HEK293 (cell line): ENCODE results near the gene TIMM13.

Experiments
- BCL11A ChIP-seq: fragments of 450-650 bp; formaldehyde crosslinking; IDR thresholded peaks from 2 replicates; pipeline ENCODE4 v1.5.1; 2016; ENCODE audit warnings: low read depth, missing biosample characterization, missing genetic modification characterization
- GFI1B ChIP-seq: fragments of 450-650 bp; formaldehyde crosslinking; IDR thresholded peaks from 2 replicates; pipeline ENCODE4 v1.5.1; 2016; ENCODE audit warnings: missing biosample characterization, missing genetic modification characterization
- KLF8 ChIP-seq: fragments of 450-650 bp; formaldehyde crosslinking; IDR thresholded peaks from 2 replicates; pipeline ENCODE4 v1.5.1; 2016; ENCODE audit warnings: missing biosample characterization, missing genetic modification characterization
- ZBTB20 ChIP-seq: fragments of 450-650 bp; formaldehyde crosslinking; IDR thresholded peaks from 2 replicates; pipeline ENCODE4 v1.5.1; 2016; ENCODE audit warnings: missing biosample characterization, missing genetic modification characterization
- ZBTB21 ChIP-seq: fragments of 450-650 bp; formaldehyde crosslinking; IDR thresholded peaks from 2 replicates; pipeline ENCODE4 v1.5.1; 2017; ENCODE audit warnings: missing biosample characterization, missing genetic modification characterization
- ZBTB7A ChIP-seq: fragments of 450-650 bp; formaldehyde crosslinking; IDR thresholded peaks from 2 replicates; pipeline ENCODE4 v1.5.1; 2016; ENCODE audit warnings: low read depth, missing biosample characterization, missing genetic modification characterization
- ZBTB8A ChIP-seq: fragments of 450-650 bp; formaldehyde crosslinking; IDR thresholded peaks from 2 replicates; pipeline ENCODE4 v1.5.1; 2016; ENCODE audit warnings: missing biosample characterization, missing genetic modification characterization
- ZIC2 ChIP-seq: fragments of 450-650 bp; formaldehyde crosslinking; IDR thresholded peaks from 2 replicates; pipeline ENCODE4 v1.5.1; 2016; ENCODE audit warnings: missing biosample characterization, missing genetic modification characterization
- ZNF146 ChIP-seq: fragments of 450-650 bp; formaldehyde crosslinking; IDR thresholded peaks from 2 replicates; pipeline ENCODE4 v1.5.1; 2016; ENCODE audit warnings: missing biosample characterization, missing genetic modification characterization
- ZNF362 ChIP-seq: fragments of 450-650 bp; formaldehyde crosslinking; IDR thresholded peaks from 2 replicates; pipeline ENCODE4 v1.5.1; 2016; ENCODE audit warnings: missing biosample characterization, missing genetic modification characterization
- ZNF433 ChIP-seq: fragments of 450-650 bp; formaldehyde crosslinking; IDR thresholded peaks from 2 replicates; pipeline ENCODE4 v1.5.1; 2016; ENCODE audit warnings: missing biosample characterization, missing genetic modification characterization, low read depth
- ZNF449 ChIP-seq: fragments of 450-650 bp; formaldehyde crosslinking; IDR thresholded peaks from 2 replicates; pipeline ENCODE4 v1.5.1; 2017; ENCODE audit warnings: missing biosample characterization, mild to moderate bottlenecking, missing genetic modification characterization, moderate library complexity
- ZNF473 ChIP-seq: fragments of 450-650 bp; formaldehyde crosslinking; IDR thresholded peaks from 2 replicates; pipeline ENCODE4 v1.5.1; 2017; ENCODE audit warnings: missing biosample characterization, missing genetic modification characterization
- ZNF488 ChIP-seq: fragments of 450-650 bp; formaldehyde crosslinking; IDR thresholded peaks from 2 replicates; pipeline ENCODE4 v1.5.1; 2016; ENCODE audit warnings: missing biosample characterization, missing genetic modification characterization
- ZNF548 ChIP-seq: fragments of 450-650 bp; formaldehyde crosslinking; IDR thresholded peaks from 2 replicates; pipeline ENCODE4 v1.5.1; 2016; ENCODE audit warnings: missing biosample characterization, missing genetic modification characterization
- ZNF623 ChIP-seq: fragments of 450-650 bp; formaldehyde crosslinking; IDR thresholded peaks from 2 replicates; pipeline ENCODE4 v1.5.1; 2016; ENCODE audit warnings: missing biosample characterization, missing genetic modification characterization
- ZNF677 ChIP-seq: fragments of 450-650 bp; IDR thresholded peaks from 2 replicates; pipeline ENCODE4 v1.5.0; 2018; ENCODE audit warnings: missing biosample characterization, mild to moderate bottlenecking, missing genetic modification characterization, moderate library complexity
- ZNF707 ChIP-seq: fragments of 450-650 bp; formaldehyde crosslinking; IDR thresholded peaks from 2 replicates; pipeline ENCODE4 v1.5.1; 2016; ENCODE audit warnings: missing biosample characterization, missing genetic modification characterization
- ZNF747 ChIP-seq: fragments of 450-650 bp; formaldehyde crosslinking; IDR thresholded peaks from 2 replicates; pipeline ENCODE4 v1.5.1; 2016; ENCODE audit warnings: missing biosample characterization, missing genetic modification characterization
- ZNF777 ChIP-seq: fragments of 450-650 bp; formaldehyde crosslinking; IDR thresholded peaks from 2 replicates; pipeline ENCODE4 v1.5.1; 2017; ENCODE audit warnings: missing biosample characterization, missing genetic modification characterization, borderline replicate concordance
- ZNF843 ChIP-seq: fragments of 450-650 bp; formaldehyde crosslinking; IDR thresholded peaks from 2 replicates; pipeline ENCODE4 v1.5.1; 2016; ENCODE audit warnings: missing biosample characterization, missing genetic modification characterization
- ZXDB ChIP-seq: fragments of 450-650 bp; formaldehyde crosslinking; IDR thresholded peaks from 2 replicates; pipeline ENCODE4 v1.5.1; 2016; ENCODE audit warnings: missing biosample characterization, missing genetic modification characterization
- TF ChIP-seq, protein P1 (sequence below): IDR thresholded peaks from 2 replicates; pipeline ENCODE4 v1.6.1; 2011; ENCODE audit warnings: mild to moderate bottlenecking, low read depth, low read length, borderline replicate concordance
- TF ChIP-seq, protein P2 (sequence below): fragments of 450-650 bp; formaldehyde crosslinking; IDR thresholded peaks from 2 replicates; pipeline ENCODE4 v1.5.1; 2016; ENCODE audit warnings: missing biosample characterization, missing genetic modification characterization
- TF ChIP-seq, protein P3 (sequence below): fragments of 450-650 bp; formaldehyde crosslinking; IDR thresholded peaks from 2 replicates; pipeline ENCODE4 v1.5.1; 2017; ENCODE audit warnings: missing biosample characterization, missing genetic modification characterization
- TF ChIP-seq, protein P4 (sequence below): fragments of 450-650 bp; formaldehyde crosslinking; IDR thresholded peaks from 2 replicates; pipeline ENCODE4 v1.5.1; 2016; ENCODE audit warnings: missing biosample characterization, missing genetic modification characterization
- TF ChIP-seq, protein P5 (sequence below): fragments of 450-650 bp; formaldehyde crosslinking; IDR thresholded peaks from 2 replicates; pipeline ENCODE4 v1.5.1; 2016; ENCODE audit warnings: missing biosample characterization, missing genetic modification characterization
- TF ChIP-seq, protein P6 (sequence below): fragments of 450-650 bp; formaldehyde crosslinking; IDR thresholded peaks from 2 replicates; pipeline ENCODE4 v1.5.1; 2016; ENCODE audit warnings: missing biosample characterization, missing genetic modification characterization

Gene TIMM13

DNA sequence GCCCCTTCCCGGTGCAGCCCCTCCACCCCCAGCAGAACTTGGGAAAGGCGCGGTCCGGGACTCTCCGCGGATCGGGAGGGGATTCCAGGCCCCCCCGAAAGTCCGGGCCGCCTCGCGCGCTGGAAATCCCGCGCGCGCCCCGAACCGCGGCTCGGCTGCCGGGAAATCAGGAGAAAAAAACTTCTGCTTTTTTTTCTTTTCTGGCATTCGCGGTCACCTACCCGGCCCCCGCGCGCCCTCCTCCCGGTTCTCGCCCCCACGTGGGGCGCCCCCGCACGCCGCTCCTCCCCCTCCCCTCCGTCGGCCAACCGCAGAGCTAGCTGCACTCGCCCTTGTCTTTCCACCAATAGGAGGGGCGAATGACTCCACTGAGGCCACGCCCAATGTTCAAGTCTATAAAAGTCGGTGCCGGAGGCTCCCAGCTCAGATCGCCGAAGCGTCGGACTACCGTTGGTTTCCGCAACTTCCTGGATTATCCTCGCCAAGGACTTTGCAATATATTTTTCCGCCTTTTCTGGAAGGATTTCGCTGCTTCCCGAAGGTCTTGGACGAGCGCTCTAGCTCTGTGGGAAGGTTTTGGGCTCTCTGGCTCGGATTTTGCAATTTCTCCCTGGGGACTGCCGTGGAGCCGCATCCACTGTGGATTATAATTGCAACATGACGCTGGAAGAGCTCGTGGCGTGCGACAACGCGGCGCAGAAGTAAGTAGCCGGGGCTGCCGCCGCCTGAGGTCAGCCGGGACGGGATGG, 48.5 kb upstream of the TIMM13 start, which contains the start of gene GADD45B (continued):
- TF ChIP-seq ZBTB7A (tag by site-specific recombination) (no peak), ZBTB8A (tag by site-specific recombination) (no peak; the same call in none of the 2 replicates), ZNF488 (tag by site-specific recombination) (no peak), ZBTB20 (tag by site-specific recombination) (no peak), KLF8 (tag by site-specific recombination) (no peak; the same call in 1 of the 2 replicates), ZNF449 (no peak), GFI1B (tag by site-specific recombination) (no peak), ZNF747 (tag by site-specific recombination) (no peak), ZIC2 (tag by site-specific recombination) (no peak), ZNF777 (tag by site-specific recombination) (peak; percentile 86; the same call in 1 of the 2 replicates), ZNF473 (tag by site-specific recombination) (no peak), ZNF433 (tag by site-specific recombination) (no peak), ZBTB21 (tag by site-specific recombination) (no peak), ZNF362 (tag by site-specific recombination) (peak; percentile 96), ZNF548 (tag by site-specific recombination) (no peak), ZNF707 (tag by site-specific recombination) (no peak), ZNF677 (no peak), ZNF843 (peak; percentile 12; the same call in 1 of the 2 replicates), ZXDB (tag by site-specific recombination) (0 out of 2 replicates have a peak, but pooled peaks have one; percentile 16), ZNF146 (tag by site-specific recombination) (no peak), BCL11A (tag by site-specific recombination) (no peak), ZNF623 (tag by site-specific recombination) (peak; percentile 32; the same call in 1 of the 2 replicates)
- TF ChIP-seq, protein P1, sequence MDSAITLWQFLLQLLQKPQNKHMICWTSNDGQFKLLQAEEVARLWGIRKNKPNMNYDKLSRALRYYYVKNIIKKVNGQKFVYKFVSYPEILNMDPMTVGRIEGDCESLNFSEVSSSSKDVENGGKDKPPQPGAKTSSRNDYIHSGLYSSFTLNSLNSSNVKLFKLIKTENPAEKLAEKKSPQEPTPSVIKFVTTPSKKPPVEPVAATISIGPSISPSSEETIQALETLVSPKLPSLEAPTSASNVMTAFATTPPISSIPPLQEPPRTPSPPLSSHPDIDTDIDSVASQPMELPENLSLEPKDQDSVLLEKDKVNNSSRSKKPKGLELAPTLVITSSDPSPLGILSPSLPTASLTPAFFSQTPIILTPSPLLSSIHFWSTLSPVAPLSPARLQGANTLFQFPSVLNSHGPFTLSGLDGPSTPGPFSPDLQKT = no peak
- TF ChIP-seq, protein P2, sequence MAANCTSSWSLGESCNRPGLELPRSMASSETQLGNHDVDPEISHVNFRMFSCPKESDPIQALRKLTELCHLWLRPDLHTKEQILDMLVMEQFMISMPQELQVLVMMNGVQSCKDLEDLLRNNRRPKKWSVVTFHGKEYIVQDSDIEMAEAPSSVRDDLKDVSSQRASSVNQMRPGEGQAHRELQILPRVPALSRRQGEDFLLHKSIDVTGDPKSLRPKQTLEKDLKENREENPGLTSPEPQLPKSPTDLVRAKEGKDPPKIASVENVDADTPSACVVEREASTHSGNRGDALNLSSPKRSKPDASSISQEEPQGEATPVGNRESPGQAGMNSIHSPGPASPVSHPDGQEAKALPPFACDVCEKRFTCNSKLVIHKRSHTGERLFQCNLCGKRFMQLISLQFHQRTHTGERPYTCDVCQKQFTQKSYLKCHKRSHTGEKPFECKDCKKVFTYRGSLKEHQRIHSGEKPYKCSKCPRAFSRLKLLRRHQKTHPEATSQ = no peak
- TF ChIP-seq, protein P3, sequence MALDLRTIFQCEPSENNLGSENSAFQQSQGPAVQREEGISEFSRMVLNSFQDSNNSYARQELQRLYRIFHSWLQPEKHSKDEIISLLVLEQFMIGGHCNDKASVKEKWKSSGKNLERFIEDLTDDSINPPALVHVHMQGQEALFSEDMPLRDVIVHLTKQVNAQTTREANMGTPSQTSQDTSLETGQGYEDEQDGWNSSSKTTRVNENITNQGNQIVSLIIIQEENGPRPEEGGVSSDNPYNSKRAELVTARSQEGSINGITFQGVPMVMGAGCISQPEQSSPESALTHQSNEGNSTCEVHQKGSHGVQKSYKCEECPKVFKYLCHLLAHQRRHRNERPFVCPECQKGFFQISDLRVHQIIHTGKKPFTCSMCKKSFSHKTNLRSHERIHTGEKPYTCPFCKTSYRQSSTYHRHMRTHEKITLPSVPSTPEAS (tag by site-specific recombination) = no peak; the same call in 1 of the 2 replicates
- TF ChIP-seq, protein P4, sequence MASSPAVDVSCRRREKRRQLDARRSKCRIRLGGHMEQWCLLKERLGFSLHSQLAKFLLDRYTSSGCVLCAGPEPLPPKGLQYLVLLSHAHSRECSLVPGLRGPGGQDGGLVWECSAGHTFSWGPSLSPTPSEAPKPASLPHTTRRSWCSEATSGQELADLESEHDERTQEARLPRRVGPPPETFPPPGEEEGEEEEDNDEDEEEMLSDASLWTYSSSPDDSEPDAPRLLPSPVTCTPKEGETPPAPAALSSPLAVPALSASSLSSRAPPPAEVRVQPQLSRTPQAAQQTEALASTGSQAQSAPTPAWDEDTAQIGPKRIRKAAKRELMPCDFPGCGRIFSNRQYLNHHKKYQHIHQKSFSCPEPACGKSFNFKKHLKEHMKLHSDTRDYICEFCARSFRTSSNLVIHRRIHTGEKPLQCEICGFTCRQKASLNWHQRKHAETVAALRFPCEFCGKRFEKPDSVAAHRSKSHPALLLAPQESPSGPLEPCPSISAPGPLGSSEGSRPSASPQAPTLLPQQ (tag by site-specific recombination) = no peak
- TF ChIP-seq, protein P5, sequence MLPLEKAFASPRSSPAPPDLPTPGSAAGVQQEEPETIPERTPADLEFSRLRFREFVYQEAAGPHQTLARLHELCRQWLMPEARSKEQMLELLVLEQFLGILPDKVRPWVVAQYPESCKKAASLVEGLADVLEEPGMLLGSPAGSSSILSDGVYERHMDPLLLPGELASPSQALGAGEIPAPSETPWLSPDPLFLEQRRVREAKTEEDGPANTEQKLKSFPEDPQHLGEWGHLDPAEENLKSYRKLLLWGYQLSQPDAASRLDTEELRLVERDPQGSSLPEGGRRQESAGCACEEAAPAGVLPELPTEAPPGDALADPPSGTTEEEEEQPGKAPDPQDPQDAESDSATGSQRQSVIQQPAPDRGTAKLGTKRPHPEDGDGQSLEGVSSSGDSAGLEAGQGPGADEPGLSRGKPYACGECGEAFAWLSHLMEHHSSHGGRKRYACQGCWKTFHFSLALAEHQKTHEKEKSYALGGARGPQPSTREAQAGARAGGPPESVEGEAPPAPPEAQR (tag by site-specific recombination) = no peak; the same call in 1 of the 2 replicates
- TF ChIP-seq, protein P6, sequence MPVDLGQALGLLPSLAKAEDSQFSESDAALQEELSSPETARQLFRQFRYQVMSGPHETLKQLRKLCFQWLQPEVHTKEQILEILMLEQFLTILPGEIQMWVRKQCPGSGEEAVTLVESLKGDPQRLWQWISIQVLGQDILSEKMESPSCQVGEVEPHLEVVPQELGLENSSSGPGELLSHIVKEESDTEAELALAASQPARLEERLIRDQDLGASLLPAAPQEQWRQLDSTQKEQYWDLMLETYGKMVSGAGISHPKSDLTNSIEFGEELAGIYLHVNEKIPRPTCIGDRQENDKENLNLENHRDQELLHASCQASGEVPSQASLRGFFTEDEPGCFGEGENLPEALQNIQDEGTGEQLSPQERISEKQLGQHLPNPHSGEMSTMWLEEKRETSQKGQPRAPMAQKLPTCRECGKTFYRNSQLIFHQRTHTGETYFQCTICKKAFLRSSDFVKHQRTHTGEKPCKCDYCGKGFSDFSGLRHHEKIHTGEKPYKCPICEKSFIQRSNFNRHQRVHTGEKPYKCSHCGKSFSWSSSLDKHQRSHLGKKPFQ = no peak
